Coronary artery (tissue), 2 donors: ENCODE measurements around the gene SLC6A18.
"Not testable (repeated sequence)": the region's sequence is repeated elsewhere in the genome, so short reads cannot be mapped to it uniquely, and the experiment has no call there.

Experiments
- DNase-seq: peaks from one replicate; pipeline ENCODE4 v3.0.0-alpha.2; 2017; ENCODE audit warnings: low spot score
- H3K27ac ChIP-seq, 2 donors: fragments of 200-600 bp; sonication (generic); one replicate each; pipeline ENCODE4 v1.5.1; 2016 to 2019
- H3K4me3 ChIP-seq: fragments of 200-600 bp; sonication (generic); 2 replicates; pipeline ENCODE4 v1.5.1; 2016; ENCODE audit warnings: mild to moderate bottlenecking, moderate library complexity
- TF ChIP-seq, protein P1 (sequence below): fragments of 200-600 bp; sonication (generic); IDR thresholded peaks from one replicate; pipeline ENCODE4 v1.5.1; 2019; ENCODE audit warnings: antibody characterized with exemption

SLC6A18 gene

GRCh38 chr5:1280177-1281037 is 55.2 kb downstream of the SLC6A18 start:
- no peak for DNase-seq
- Histone ChIP-seq H3K4me3 (no peak overlapping the region), H3K27ac (no peak overlapping the region)
- TF ChIP-seq, protein P1, sequence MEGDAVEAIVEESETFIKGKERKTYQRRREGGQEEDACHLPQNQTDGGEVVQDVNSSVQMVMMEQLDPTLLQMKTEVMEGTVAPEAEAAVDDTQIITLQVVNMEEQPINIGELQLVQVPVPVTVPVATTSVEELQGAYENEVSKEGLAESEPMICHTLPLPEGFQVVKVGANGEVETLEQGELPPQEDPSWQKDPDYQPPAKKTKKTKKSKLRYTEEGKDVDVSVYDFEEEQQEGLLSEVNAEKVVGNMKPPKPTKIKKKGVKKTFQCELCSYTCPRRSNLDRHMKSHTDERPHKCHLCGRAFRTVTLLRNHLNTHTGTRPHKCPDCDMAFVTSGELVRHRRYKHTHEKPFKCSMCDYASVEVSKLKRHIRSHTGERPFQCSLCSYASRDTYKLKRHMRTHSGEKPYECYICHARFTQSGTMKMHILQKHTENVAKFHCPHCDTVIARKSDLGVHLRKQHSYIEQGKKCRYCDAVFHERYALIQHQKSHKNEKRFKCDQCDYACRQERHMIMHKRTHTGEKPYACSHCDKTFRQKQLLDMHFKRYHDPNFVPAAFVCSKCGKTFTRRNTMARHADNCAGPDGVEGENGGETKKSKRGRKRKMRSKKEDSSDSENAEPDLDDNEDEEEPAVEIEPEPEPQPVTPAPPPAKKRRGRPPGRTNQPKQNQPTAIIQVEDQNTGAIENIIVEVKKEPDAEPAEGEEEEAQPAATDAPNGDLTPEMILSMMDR: no peak

- H3K27ac ChIP-seq: no peak overlapping the region
- DNase-seq: no peak
- TF ChIP-seq, protein P1: no peak
- H3K4me3 ChIP-seq: no peak overlapping the region
Measured at GRCh38 chr5:1281038-1281882, 56.1 kb downstream of the SLC6A18 start.

- H3K4me3 ChIP-seq: no peak overlapping the region
- H3K27ac ChIP-seq: no peak overlapping the region
- TF ChIP-seq, protein P1: no peak
- DNase-seq: no peak
Measured at GRCh38 chr5:1282131-1282992, 57.2 kb downstream of the SLC6A18 start.

DNA sequence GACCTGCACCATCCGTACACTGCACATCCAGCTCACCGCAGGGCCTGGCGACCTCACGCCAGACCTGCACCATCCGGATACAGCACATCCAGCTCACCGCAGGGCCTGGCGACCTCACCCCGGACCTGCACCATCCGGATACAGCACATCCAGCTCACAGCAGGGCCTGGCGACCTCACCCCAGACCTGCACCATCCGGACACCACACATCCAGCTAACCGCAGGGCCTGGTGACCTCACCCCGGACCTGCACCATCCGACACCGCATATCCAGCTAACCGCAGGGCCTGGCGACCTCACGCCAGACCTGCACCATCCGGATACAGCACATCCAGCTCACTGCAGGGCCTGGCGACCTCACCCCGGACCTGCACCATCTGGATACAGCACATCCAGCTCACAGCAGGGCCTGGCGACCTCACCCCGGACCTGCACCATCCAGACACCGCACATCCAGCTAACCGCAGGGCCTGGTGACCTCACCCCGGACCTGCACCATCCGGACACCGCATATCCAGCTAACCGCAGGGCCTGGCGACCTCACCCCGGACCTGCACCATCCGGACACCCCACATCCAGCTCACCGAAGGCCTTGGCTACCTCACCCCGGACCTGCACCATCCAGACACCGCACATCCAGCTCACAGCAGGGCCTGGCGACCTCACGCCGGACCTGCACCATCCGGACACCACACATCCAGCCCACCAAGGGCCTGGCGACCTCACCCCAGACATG is 58.0 kb downstream of the SLC6A18 start:
- H3K4me3 ChIP-seq, DNase-seq, H3K27ac ChIP-seq: not testable (repeated sequence)

GRCh38 chr5:1283729-1284041 is 58.5 kb downstream of the SLC6A18 start:
- not testable (repeated sequence) for H3K27ac ChIP-seq, H3K4me3 ChIP-seq
- DNase-seq: peak; percentile 64

DNA sequence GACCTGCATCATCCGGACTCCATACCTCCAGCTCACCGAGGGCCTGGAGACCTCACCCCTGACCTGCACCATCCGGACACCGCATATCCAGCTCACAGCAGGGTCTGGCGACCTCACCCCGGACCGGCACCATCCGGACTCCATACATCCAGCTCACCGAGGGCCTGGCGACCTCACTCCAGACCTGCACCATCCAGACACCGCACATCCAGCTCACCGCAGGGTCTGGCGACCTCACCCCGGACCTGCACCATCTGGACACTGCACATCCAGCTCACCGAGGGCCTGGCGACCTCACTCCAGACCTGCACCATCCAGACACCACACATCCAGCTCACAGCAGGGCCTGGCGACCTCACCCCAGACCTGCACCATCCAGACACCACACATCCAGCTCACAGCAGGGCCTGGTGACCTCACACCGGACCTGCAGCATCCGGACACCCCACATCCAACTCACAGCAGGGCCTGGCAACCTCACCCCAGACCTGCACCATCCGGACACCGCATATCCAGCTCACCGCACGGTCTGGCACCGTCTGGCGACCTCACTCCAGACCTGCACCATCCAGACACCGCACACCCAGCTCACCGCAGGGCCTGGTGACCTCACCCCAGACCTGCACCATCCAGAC is 59.3 kb downstream of the SLC6A18 start:
- not testable (repeated sequence) for H3K27ac ChIP-seq, H3K4me3 ChIP-seq
- peak; percentile 58 for DNase-seq

- no peak overlapping the region for H3K27ac ChIP-seq
- TF ChIP-seq, protein P1: no peak
- no peak overlapping the region for H3K4me3 ChIP-seq
- DNase-seq: no peak
Measured at GRCh38 chr5:1285141-1285540, 60.0 kb downstream of the SLC6A18 start.
